H1 (cell line): ENCODE data around the gene UBD. TPM values are rescaled to one million over a fixed set of nuclear protein-coding genes. Genes with fewer than 3 reads are reported as not detected.

Source experiments
- BRCA1 ChIP-seq: IDR thresholded peaks from 2 replicates; pipeline ENCODE4 v1.6.1; 2012; ENCODE audit warnings: low read depth, low read length, improper control_type of control experiment
- EZH2 ChIP-seq: fragments of 200-600 bp; sonication (generic); IDR thresholded peaks from 2 replicates; pipeline ENCODE4 v1.7.1; 2012; ENCODE audit warnings: low read depth, mild to moderate bottlenecking, moderate library complexity, low read length, inconsistent platforms; ENCODE audit not compliant: severe bottlenecking
- KDM1A ChIP-seq: fragments of 200-600, 300-600 bp; sonication (generic); IDR thresholded peaks from 2 replicates; pipeline ENCODE4 v1.7.1; 2016; ENCODE audit warnings: mild to moderate bottlenecking, low read length, borderline replicate concordance
- KDM4A ChIP-seq: IDR thresholded peaks from one replicate; pipeline ENCODE4 v1.7.1; 2012; ENCODE audit warnings: low read depth, mild to moderate bottlenecking, moderate library complexity, low read length, inconsistent platforms; ENCODE audit not compliant: severe bottlenecking
- MAFK ChIP-seq: IDR thresholded peaks from 2 replicates; pipeline ENCODE4 v1.6.1; 2012; ENCODE audit warnings: low read depth, mild to moderate bottlenecking, improper control_type of control experiment, low read length
- NANOG ChIP-seq: IDR thresholded peaks from 2 replicates; pipeline ENCODE4 v1.6.1; 2011; ENCODE audit warnings: low read length, low read depth, mild to moderate bottlenecking, inconsistent platforms; ENCODE audit not compliant: insufficient read depth, poor library complexity, severe bottlenecking
- POLR2A ChIP-seq, 2 experiments: IDR thresholded peaks; 1 replicate in 1 of 2; 2 replicates in 1 of 2; pipeline ENCODE4 v1.6.1; 2011; ENCODE audit warnings: low read depth in 2 of 2, low read length in 2 of 2, mild to moderate bottlenecking in 2 of 2; ENCODE audit errors: control extremely low read depth in 1 of 2
- RAD21 ChIP-seq, 2 experiments: IDR thresholded peaks in 1 of 2; conservative IDR thresholded peaks in 1 of 2; 2 replicates each; pipeline ENCODE4 v1.6.1; 2011; ENCODE audit warnings: low read depth in 2 of 2, low read length in 2 of 2, improper control_type of control experiment in 1 of 2, inconsistent platforms in 1 of 2, mild to moderate bottlenecking in 1 of 2, moderate library complexity in 1 of 2
- RBBP5 ChIP-seq: IDR thresholded peaks from 2 replicates; pipeline ENCODE4 v1.7.1; 2012; ENCODE audit warnings: low read depth, mild to moderate bottlenecking, inconsistent platforms, low read length, moderate library complexity, borderline replicate concordance
- TBP ChIP-seq: IDR thresholded peaks from 2 replicates; pipeline ENCODE4 v1.6.1; 2011; ENCODE audit warnings: low read depth, low read length, improper control_type of control experiment
- USF2 ChIP-seq: IDR thresholded peaks from 2 replicates; pipeline ENCODE4 v1.6.1; 2011; ENCODE audit warnings: low read length, improper control_type of control experiment
- polyA plus RNA-seq, 7 experiments: library from polyadenylated mRNA; depleted of rRNA in 3 of 7; stranded (reverse) in 5 of 7; unstranded in 2 of 7; fragments of >200 nt in 5 of 7; fragments of 200-250 nt in 2 of 7; gene quantifications; 1 replicate in 5 of 7; 2 replicates in 1 of 7; 4 replicates in 1 of 7; pipeline versions ENCODE4 v1.2.1 to v1.2.3, GENCODE V29; 2011 to 2013; ENCODE audit warnings: missing spikeins in 2 of 7, mixed read lengths in 2 of 7
- total RNA-seq: library from RNA; stranded (reverse); fragmentation: NEBNext Ultra II Directional; extraction: Animal tissue kit (Norgen Biotek cat#: 25700); gene quantifications from 2 replicates; pipeline ENCODE4 v1.2.1, GENCODE V29; 2021
- TF ChIP-seq, protein P1 (sequence below): IDR thresholded peaks from 2 replicates; pipeline ENCODE4 v1.6.1; 2011; ENCODE audit warnings: low read depth, mild to moderate bottlenecking, low read length; ENCODE audit not compliant: insufficient read depth
- TF ChIP-seq, protein P2 (sequence below): IDR thresholded peaks from 2 replicates; pipeline ENCODE4 v1.6.1; 2012; ENCODE audit warnings: inconsistent platforms

UBD gene
- total and polyA plus RNA-seq, 2 of the 8 experiments (the other 6 are each of a cell fraction or from before 2014, with no cell fraction given): 0.23 TPM; not detected in 1

DNA sequence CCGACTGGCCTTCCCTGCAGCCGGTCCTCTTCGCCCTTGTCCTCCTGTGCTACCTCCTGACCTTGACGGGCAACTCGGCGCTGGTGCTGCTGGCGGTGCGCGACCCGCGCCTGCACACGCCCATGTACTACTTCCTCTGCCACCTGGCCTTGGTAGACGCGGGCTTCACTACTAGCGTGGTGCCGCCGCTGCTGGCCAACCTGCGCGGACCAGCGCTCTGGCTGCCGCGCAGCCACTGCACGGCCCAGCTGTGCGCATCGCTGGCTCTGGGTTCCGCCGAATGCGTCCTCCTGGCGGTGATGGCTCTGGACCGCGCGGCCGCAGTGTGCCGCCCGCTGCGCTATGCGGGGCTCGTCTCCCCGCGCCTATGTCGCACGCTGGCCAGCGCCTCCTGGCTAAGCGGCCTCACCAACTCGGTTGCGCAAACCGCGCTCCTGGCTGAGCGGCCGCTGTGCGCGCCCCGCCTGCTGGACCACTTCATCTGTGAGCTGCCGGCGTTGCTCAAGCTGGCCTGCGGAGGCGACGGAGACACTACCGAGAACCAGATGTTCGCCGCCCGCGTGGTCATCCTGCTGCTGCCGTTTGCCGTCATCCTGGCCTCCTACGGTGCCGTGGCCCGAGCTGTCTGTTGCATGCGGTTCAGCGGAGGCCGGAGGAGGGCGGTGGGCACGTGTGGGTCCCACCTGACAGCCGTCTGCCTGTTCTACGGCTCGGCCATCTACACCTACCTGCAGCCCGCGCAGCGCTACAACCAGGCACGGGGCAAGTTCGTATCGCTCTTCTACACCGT, 6.1 kb downstream of the UBD start (continued):
- TF ChIP-seq KDM1A (peak; percentile 49), RAD21 (IDR thresholded peaks at IDR 0.05 in 1 of 2, conservative IDR thresholded peaks at IDR 0.05 in 1 of 2; ENCODE audit: low read depth in 2 of 2, low read length in 2 of 2) (peak in 1 of 2 experiments; percentile 20; a peak in 3 of 4 replicates), KDM4A (peak; percentile 97), MAFK (no peak), NANOG (no peak), RBBP5 (peak; percentile 56; the same call in 1 of the 2 replicates), EZH2 (peak; percentile 73), TBP (peak; percentile 29; the same call in 1 of the 2 replicates), USF2 (peak; percentile 59), BRCA1 (no peak), POLR2A (IDR thresholded peaks at IDR 0.05; ENCODE audit: control extremely low read depth in 1 of 2, low read depth in 2 of 2, low read length in 2 of 2) (no peak)
- TF ChIP-seq, protein P1, sequence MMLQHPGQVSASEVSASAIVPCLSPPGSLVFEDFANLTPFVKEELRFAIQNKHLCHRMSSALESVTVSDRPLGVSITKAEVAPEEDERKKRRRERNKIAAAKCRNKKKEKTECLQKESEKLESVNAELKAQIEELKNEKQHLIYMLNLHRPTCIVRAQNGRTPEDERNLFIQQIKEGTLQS: 0 out of 2 replicates have a peak, but pooled peaks have one; percentile 6
- TF ChIP-seq, protein P2, sequence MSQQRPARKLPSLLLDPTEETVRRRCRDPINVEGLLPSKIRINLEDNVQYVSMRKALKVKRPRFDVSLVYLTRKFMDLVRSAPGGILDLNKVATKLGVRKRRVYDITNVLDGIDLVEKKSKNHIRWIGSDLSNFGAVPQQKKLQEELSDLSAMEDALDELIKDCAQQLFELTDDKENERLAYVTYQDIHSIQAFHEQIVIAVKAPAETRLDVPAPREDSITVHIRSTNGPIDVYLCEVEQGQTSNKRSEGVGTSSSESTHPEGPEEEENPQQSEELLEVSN: peak; percentile 78
- TF ChIP-seq, all 59 proteins: peak for 16
